SK-N-SH (cell line): ENCODE measurements around the gene ZNF385C.

Source experiments
- FOXM1 ChIP-seq: IDR thresholded peaks from 2 replicates; pipeline ENCODE4 v1.4.0; 2012; ENCODE audit warnings: low read depth, mild to moderate bottlenecking
- GATA2 ChIP-seq: sonication (generic); formaldehyde crosslinking; IDR thresholded peaks from 2 replicates; pipeline ENCODE4 v1.5.0; 2020; ENCODE audit warnings: mild to moderate bottlenecking, missing genetic modification reagents
- MEF2A ChIP-seq: IDR thresholded peaks from 2 replicates; pipeline ENCODE4 v1.4.0; 2012; ENCODE audit warnings: low read depth, borderline replicate concordance
- MXI1 ChIP-seq: IDR thresholded peaks from 2 replicates; pipeline ENCODE4 v1.6.1; 2012; ENCODE audit warnings: mild to moderate bottlenecking, low read depth, low read length, improper control_type of control experiment
- NFIC ChIP-seq: IDR thresholded peaks from 2 replicates; pipeline ENCODE4 v1.4.0; 2012; ENCODE audit warnings: borderline replicate concordance
- NRF1 ChIP-seq: IDR thresholded peaks from 2 replicates; pipeline ENCODE4 v1.6.1; 2012; ENCODE audit warnings: low read depth, mild to moderate bottlenecking, low read length
- POLR2AphosphoS5 ChIP-seq: IDR thresholded peaks from 2 replicates; pipeline ENCODE4 v1.6.1; 2012; ENCODE audit warnings: low read depth, low read length
- TF ChIP-seq, protein P1 (sequence below): fragments of 150-350 bp; IDR thresholded peaks from 2 replicates; pipeline ENCODE4 v1.6.1; 2016; ENCODE audit warnings: mild to moderate bottlenecking, low read depth, low read length
- TF ChIP-seq, protein P2 (sequence below): fragments of 200-600 bp; sonication (generic); IDR thresholded peaks from 2 replicates; pipeline ENCODE4 v1.6.1; 2017; ENCODE audit warnings: antibody characterized with exemption, mild to moderate bottlenecking, moderate library complexity
- TF ChIP-seq, protein P3 (sequence below): IDR thresholded peaks from 2 replicates; pipeline ENCODE4 v1.4.0; 2012; ENCODE audit warnings: low read depth

DNA sequence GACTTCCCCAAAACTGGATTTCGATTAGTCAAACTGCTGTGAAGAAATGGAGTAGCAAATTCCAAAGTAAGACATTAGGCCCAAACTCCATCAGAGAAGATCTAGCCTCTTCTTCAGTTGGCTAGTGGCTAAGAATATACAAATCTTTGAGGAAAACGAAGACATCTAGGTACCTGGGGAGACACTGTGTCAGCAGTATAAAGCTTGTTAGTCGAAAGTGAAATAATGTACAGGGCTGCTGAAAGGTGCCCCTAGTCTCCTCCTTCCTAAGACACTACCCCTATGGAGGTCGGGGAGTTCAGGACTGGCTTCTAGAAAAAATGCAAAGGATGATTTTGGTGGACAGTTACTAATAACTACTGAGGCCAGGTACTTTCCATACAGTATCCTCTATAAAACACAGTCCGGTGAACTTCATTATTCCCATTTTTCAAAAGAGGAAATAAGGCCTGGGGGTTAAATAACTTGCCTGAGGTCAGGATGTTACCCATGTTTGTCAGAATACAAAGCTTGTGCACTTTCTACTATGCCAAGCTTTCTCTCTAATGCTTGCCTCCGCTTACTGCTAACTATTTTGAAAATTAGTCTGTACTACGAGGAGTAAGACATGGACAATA lies 96.0 kb downstream of the ZNF385C start:
- TF ChIP-seq MXI1: no peak
- TF ChIP-seq, protein P1, sequence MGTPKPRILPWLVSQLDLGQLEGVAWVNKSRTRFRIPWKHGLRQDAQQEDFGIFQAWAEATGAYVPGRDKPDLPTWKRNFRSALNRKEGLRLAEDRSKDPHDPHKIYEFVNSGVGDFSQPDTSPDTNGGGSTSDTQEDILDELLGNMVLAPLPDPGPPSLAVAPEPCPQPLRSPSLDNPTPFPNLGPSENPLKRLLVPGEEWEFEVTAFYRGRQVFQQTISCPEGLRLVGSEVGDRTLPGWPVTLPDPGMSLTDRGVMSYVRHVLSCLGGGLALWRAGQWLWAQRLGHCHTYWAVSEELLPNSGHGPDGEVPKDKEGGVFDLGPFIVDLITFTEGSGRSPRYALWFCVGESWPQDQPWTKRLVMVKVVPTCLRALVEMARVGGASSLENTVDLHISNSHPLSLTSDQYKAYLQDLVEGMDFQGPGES: no peak
- TF ChIP-seq, protein P2, sequence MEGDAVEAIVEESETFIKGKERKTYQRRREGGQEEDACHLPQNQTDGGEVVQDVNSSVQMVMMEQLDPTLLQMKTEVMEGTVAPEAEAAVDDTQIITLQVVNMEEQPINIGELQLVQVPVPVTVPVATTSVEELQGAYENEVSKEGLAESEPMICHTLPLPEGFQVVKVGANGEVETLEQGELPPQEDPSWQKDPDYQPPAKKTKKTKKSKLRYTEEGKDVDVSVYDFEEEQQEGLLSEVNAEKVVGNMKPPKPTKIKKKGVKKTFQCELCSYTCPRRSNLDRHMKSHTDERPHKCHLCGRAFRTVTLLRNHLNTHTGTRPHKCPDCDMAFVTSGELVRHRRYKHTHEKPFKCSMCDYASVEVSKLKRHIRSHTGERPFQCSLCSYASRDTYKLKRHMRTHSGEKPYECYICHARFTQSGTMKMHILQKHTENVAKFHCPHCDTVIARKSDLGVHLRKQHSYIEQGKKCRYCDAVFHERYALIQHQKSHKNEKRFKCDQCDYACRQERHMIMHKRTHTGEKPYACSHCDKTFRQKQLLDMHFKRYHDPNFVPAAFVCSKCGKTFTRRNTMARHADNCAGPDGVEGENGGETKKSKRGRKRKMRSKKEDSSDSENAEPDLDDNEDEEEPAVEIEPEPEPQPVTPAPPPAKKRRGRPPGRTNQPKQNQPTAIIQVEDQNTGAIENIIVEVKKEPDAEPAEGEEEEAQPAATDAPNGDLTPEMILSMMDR: no peak
- TF ChIP-seq, protein P3, sequence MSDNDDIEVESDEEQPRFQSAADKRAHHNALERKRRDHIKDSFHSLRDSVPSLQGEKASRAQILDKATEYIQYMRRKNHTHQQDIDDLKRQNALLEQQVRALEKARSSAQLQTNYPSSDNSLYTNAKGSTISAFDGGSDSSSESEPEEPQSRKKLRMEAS: no peak
- no peak for TF ChIP-seq NRF1
- no peak for TF ChIP-seq FOXM1
- TF ChIP-seq POLR2AphosphoS5: no peak
- TF ChIP-seq NFIC: no peak
- TF ChIP-seq MEF2A: no peak
- TF ChIP-seq GATA2: no peak
